Trophoblast cell (in vitro differentiated cells and primary cell): Measurements from ENCODE around the gene PARD3B.

ENCODE experiments used
- DNase-seq, 2 donors: peaks; one replicate each; pipeline ENCODE4 v3.0.0-alpha.2; 2016
- H2AFZ ChIP-seq: 2 replicates; pipeline ENCODE4 v1.6.1; 2013; ENCODE audit warnings: low read length, moderate library complexity, mild to moderate bottlenecking; ENCODE audit not compliant: insufficient read depth, poor library complexity
- H2AK5ac ChIP-seq: 2 replicates; pipeline ENCODE4 v1.6.1; 2013; ENCODE audit warnings: mild to moderate bottlenecking, low read length
- H2BK120ac ChIP-seq: 2 replicates; pipeline ENCODE4 v1.6.1; 2013; ENCODE audit warnings: low read length, mild to moderate bottlenecking, moderate library complexity; ENCODE audit not compliant: insufficient read depth, poor library complexity
- H2BK12ac ChIP-seq: 2 replicates; pipeline ENCODE4 v1.6.1; 2013; ENCODE audit warnings: mild to moderate bottlenecking, low read length, moderate library complexity
- H2BK5ac ChIP-seq: 2 replicates; pipeline ENCODE4 v1.6.1; 2013; ENCODE audit warnings: low read length, low read depth, moderate library complexity, mild to moderate bottlenecking; ENCODE audit not compliant: poor library complexity
- H3K14ac ChIP-seq: 2 replicates; pipeline ENCODE4 v1.6.1; 2013; ENCODE audit warnings: mild to moderate bottlenecking, low read length
- H3K18ac ChIP-seq: 2 replicates; pipeline ENCODE4 v1.6.1; 2013; ENCODE audit warnings: mild to moderate bottlenecking, low read length
- H3K23ac ChIP-seq: 2 replicates; pipeline ENCODE4 v1.6.1; 2013; ENCODE audit warnings: low read length
- H3K27ac ChIP-seq: 2 replicates; pipeline ENCODE4 v1.5.1; 2013; ENCODE audit warnings: low read depth, mild to moderate bottlenecking, inconsistent platforms, low read length, moderate library complexity
- H3K27me3 ChIP-seq: 2 replicates; pipeline ENCODE4 v1.6.1; 2013; ENCODE audit warnings: inconsistent platforms, mild to moderate bottlenecking, low read length, moderate library complexity; ENCODE audit not compliant: insufficient read depth
- H3K36me3 ChIP-seq, 2 experiments: 1 replicate in 1 of 2; 2 replicates in 1 of 2; pipeline ENCODE4 v1.6.1; 2013; ENCODE audit warnings: low read length in 2 of 2, mild to moderate bottlenecking in 2 of 2, moderate library complexity in 1 of 2; ENCODE audit not compliant: insufficient read depth in 2 of 2, control insufficient read depth in 1 of 2
- H3K4ac ChIP-seq: 2 replicates; pipeline ENCODE4 v1.6.1; 2013; ENCODE audit warnings: low read depth, mild to moderate bottlenecking, low read length, moderate library complexity
- H3K4me1 ChIP-seq, 2 experiments: 1 replicate in 1 of 2; 2 replicates in 1 of 2; pipeline ENCODE4 v1.6.1; 2013; ENCODE audit warnings: low read length in 2 of 2, mild to moderate bottlenecking in 2 of 2, moderate library complexity in 1 of 2; ENCODE audit not compliant: insufficient read depth in 2 of 2, control insufficient read depth in 1 of 2
- H3K4me2 ChIP-seq: 2 replicates; pipeline ENCODE4 v1.6.1; 2013; ENCODE audit warnings: inconsistent platforms, mild to moderate bottlenecking, low read length, moderate library complexity
- H3K4me3 ChIP-seq: 2 replicates; pipeline ENCODE4 v1.5.1; 2013; ENCODE audit warnings: mild to moderate bottlenecking, low read depth, low read length, inconsistent platforms
- H3K79me1 ChIP-seq: one replicate; pipeline ENCODE4 v1.6.1; 2013; ENCODE audit warnings: low read length
- H3K79me2 ChIP-seq: 2 replicates; pipeline ENCODE4 v1.6.1; 2013; ENCODE audit warnings: low read length, mild to moderate bottlenecking; ENCODE audit not compliant: control insufficient read depth, insufficient read depth, poor library complexity
- H3K9ac ChIP-seq: 2 replicates; pipeline ENCODE4 v1.6.1; 2013; ENCODE audit warnings: mild to moderate bottlenecking, low read length
- H3K9me3 ChIP-seq: 2 replicates; pipeline ENCODE4 v1.6.1; 2013; ENCODE audit warnings: low read depth, mild to moderate bottlenecking, control low read depth, inconsistent platforms, low read length; ENCODE audit not compliant: insufficient read depth
- H4K12ac ChIP-seq: 2 replicates; pipeline ENCODE4 v1.6.1; 2013; ENCODE audit warnings: low read depth, mild to moderate bottlenecking, low read length, moderate library complexity
- H4K8ac ChIP-seq: 2 replicates; pipeline ENCODE4 v1.6.1; 2013; ENCODE audit warnings: low read depth, mild to moderate bottlenecking, low read length, moderate library complexity
- H4K91ac ChIP-seq: one replicate; pipeline ENCODE4 v1.6.1; 2013; ENCODE audit warnings: low read depth, mild to moderate bottlenecking, low read length, moderate library complexity
- WGBS: extraction: QIAGEN DNeasy Blood & Tissue Kit; methylation state at CpG from one replicate; pipeline ENCODE4 v1.1.7; 2013; ENCODE audit warnings: missing lambda C conversion rate; ENCODE audit not compliant: insufficient read length, insufficient coverage; ENCODE audit errors: extremely low coverage; 5-methylcytosine and 5-hydroxymethylcytosine counted together

The PARD3B gene

GRCh38 chr2:205464681-205465080 is 919.4 kb downstream of the PARD3B start:
- WGBS = no CpG with 5 or more reads among the region's 3 CpGs

GRCh38 chr2:205465791-205466190 is 920.5 kb downstream of the PARD3B start:
- no peak overlapping the region for H4K12ac ChIP-seq
- H3K36me3 ChIP-seq = no peaks in the 10 kb centered on the region
- no peak overlapping the region for H3K4me2 ChIP-seq
- no peak overlapping the region for H3K4ac ChIP-seq
- no peak overlapping the region for H3K4me3 ChIP-seq
- H2BK5ac ChIP-seq = no peak overlapping the region
- no peaks in the 10 kb centered on the region for H3K9me3 ChIP-seq
- H3K18ac ChIP-seq = no peak overlapping the region
- DNase-seq = no peak
- H2AK5ac ChIP-seq = no peak overlapping the region
- H2BK12ac ChIP-seq = no peak overlapping the region
- H3K14ac ChIP-seq = no peak overlapping the region
- H3K9ac ChIP-seq = no peak overlapping the region
- no peak overlapping the region for H3K27ac ChIP-seq
- H3K79me1 ChIP-seq = no peaks in the 10 kb centered on the region
- no peak overlapping the region for H4K91ac ChIP-seq
- no peak overlapping the region for H2AFZ ChIP-seq
- no peaks in the 10 kb centered on the region for H3K79me2 ChIP-seq
- no peak overlapping the region for H2BK120ac ChIP-seq
- H3K23ac ChIP-seq = no peak overlapping the region
- H4K8ac ChIP-seq = no peak overlapping the region
- H3K27me3 ChIP-seq = no peaks in the 10 kb centered on the region
- WGBS = no CpG with 5 or more reads among the region's 3 CpGs
- H3K4me1 ChIP-seq = peaks cover 2 to 3% of the 10 kb centered on the region in 2 experiments

More at GRCh38 chr2:205464681-205465080, 919.4 kb downstream of the PARD3B start:
- H4K91ac ChIP-seq = no peak overlapping the region
- H3K9me3 ChIP-seq = no peaks in the 10 kb centered on the region
- H2BK12ac ChIP-seq = no peak overlapping the region
- no peaks in the 10 kb centered on the region for H3K27me3 ChIP-seq
- no peak overlapping the region for H3K18ac ChIP-seq
- H3K4me1 ChIP-seq = peaks cover 2 to 3% of the 10 kb centered on the region in 2 experiments
- H2AFZ ChIP-seq = no peak overlapping the region
- no peak for DNase-seq
- no peak overlapping the region for H2BK5ac ChIP-seq
- no peak overlapping the region for H3K4ac ChIP-seq
- H3K23ac ChIP-seq = no peak overlapping the region
- H3K4me2 ChIP-seq = no peak overlapping the region
- no peak overlapping the region for H4K8ac ChIP-seq
- no peak overlapping the region for H2AK5ac ChIP-seq
- H3K4me3 ChIP-seq = no peak overlapping the region
- H3K79me1 ChIP-seq = no peaks in the 10 kb centered on the region
- H3K36me3 ChIP-seq = no peaks in the 10 kb centered on the region
- no peak overlapping the region for H3K27ac ChIP-seq
- H3K14ac ChIP-seq = no peak overlapping the region
- H4K12ac ChIP-seq = no peak overlapping the region
- no peaks in the 10 kb centered on the region for H3K79me2 ChIP-seq
- no peak overlapping the region for H2BK120ac ChIP-seq
- H3K9ac ChIP-seq = no peak overlapping the region

- no CpG with 5 or more reads among the region's 2 CpGs for WGBS
- Histone ChIP-seq H3K18ac (no peak overlapping the region), H3K4ac (no peak overlapping the region), H4K12ac (no peak overlapping the region), H3K9me3 (no peaks in the 10 kb centered on the region), H2BK12ac (no peak overlapping the region), H3K4me3 (no peak overlapping the region), H3K23ac (no peak overlapping the region), H3K27ac (no peak overlapping the region), H3K9ac (no peak overlapping the region), H3K27me3 (no peaks in the 10 kb centered on the region), H3K79me2 (no peaks in the 10 kb centered on the region), H2AK5ac (no peak overlapping the region), H3K79me1 (no peaks in the 10 kb centered on the region), H2AFZ (no peak overlapping the region), H2BK5ac (no peak overlapping the region), H3K14ac (no peak overlapping the region), H4K91ac (no peak overlapping the region), H3K36me3 (no peaks in the 10 kb centered on the region), H3K4me1 (no peaks in the 10 kb centered on the region), H3K4me2 (no peak overlapping the region), H4K8ac (no peak overlapping the region), H2BK120ac (no peak overlapping the region)
- no peak for DNase-seq
These were observed 926.5 kb downstream of the PARD3B start for GRCh38 chr2:205471776-205472175.

- H3K79me1 ChIP-seq = no peaks in the 10 kb centered on the region
- H3K4ac ChIP-seq = no peak overlapping the region
- H4K91ac ChIP-seq = no peak overlapping the region
- no peak overlapping the region for H3K27ac ChIP-seq
- H2BK5ac ChIP-seq = no peak overlapping the region
- DNase-seq = no peak
- H3K27me3 ChIP-seq = no peaks in the 10 kb centered on the region
- no peaks in the 10 kb centered on the region for H3K9me3 ChIP-seq
- H3K36me3 ChIP-seq = no peaks in the 10 kb centered on the region
- no peaks in the 10 kb centered on the region for H3K4me1 ChIP-seq
- no peak overlapping the region for H3K4me3 ChIP-seq
- H3K4me2 ChIP-seq = no peak overlapping the region
- no peak overlapping the region for H4K12ac ChIP-seq
- H3K14ac ChIP-seq = no peak overlapping the region
- no peak overlapping the region for H2AFZ ChIP-seq
- H3K23ac ChIP-seq = no peak overlapping the region
- no peak overlapping the region for H2AK5ac ChIP-seq
- H3K18ac ChIP-seq = no peak overlapping the region
- no peak overlapping the region for H4K8ac ChIP-seq
- H3K79me2 ChIP-seq = no peaks in the 10 kb centered on the region
- no CpG with 5 or more reads among the region's 3 CpGs for WGBS
- H2BK12ac ChIP-seq = no peak overlapping the region
- no peak overlapping the region for H2BK120ac ChIP-seq
- H3K9ac ChIP-seq = no peak overlapping the region
These were observed 928.5 kb downstream of the PARD3B start for GRCh38 chr2:205473791-205474190.
